Measurements from ENCODE around the gene TPST2.
"Not testable (repeated sequence)": the region's sequence is repeated elsewhere in the genome, so short reads cannot be mapped to it uniquely, and the experiment has no call there.

Gene TPST2

DNA sequence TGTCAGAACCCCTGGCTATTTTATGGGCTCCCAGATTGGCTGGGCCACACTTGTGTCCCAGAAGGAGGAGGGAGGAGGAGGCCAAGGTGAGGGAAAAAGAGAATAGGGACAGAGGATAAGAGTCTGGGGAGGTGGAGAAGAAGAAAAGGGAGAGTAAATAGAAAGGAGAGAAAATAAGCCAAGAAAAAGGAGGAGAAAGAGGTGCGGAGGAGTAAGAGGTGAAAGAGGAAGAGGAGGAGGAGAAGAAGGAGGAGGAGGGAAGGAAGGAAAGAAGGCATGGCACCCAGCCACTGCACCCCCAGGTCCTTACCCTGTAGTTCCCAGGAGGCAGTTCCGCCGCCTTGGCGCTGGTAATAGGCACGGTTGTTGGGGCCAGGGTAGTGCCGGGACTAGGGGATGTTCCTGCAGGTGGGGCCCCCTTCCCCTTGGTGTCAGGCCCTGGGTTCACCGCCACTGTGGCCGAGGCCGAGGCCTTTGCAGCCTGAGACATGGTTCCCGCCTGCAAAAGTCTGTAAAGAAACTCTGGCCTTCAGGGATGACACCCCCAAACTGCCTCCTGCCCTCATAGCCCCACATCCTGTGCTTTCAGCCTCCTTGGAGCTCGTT lies 26.0 kb upstream of the TPST2 start:
- Mint-ChIP-seq H3K27me3 (ENCODE audit: low read depth) (peaks cover 32% of the 10 kb centered on the region), H3K4me3 (no peak overlapping the region), H3K27ac (peak overlapping the region in 2 of 3 experiments; percentile 13 to 18), H3K9me3 (no peaks in the 10 kb centered on the region), H3K36me3 (ENCODE audit: low read depth) (no peaks in the 10 kb centered on the region), H3K4me1 (peaks cover 37% of the 10 kb centered on the region)
- TF ChIP-seq, protein P1, sequence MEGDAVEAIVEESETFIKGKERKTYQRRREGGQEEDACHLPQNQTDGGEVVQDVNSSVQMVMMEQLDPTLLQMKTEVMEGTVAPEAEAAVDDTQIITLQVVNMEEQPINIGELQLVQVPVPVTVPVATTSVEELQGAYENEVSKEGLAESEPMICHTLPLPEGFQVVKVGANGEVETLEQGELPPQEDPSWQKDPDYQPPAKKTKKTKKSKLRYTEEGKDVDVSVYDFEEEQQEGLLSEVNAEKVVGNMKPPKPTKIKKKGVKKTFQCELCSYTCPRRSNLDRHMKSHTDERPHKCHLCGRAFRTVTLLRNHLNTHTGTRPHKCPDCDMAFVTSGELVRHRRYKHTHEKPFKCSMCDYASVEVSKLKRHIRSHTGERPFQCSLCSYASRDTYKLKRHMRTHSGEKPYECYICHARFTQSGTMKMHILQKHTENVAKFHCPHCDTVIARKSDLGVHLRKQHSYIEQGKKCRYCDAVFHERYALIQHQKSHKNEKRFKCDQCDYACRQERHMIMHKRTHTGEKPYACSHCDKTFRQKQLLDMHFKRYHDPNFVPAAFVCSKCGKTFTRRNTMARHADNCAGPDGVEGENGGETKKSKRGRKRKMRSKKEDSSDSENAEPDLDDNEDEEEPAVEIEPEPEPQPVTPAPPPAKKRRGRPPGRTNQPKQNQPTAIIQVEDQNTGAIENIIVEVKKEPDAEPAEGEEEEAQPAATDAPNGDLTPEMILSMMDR (IDR thresholded peaks at IDR 0.05; ENCODE audit: unreplicated experiment in 3 of 3) = no peak

DNA sequence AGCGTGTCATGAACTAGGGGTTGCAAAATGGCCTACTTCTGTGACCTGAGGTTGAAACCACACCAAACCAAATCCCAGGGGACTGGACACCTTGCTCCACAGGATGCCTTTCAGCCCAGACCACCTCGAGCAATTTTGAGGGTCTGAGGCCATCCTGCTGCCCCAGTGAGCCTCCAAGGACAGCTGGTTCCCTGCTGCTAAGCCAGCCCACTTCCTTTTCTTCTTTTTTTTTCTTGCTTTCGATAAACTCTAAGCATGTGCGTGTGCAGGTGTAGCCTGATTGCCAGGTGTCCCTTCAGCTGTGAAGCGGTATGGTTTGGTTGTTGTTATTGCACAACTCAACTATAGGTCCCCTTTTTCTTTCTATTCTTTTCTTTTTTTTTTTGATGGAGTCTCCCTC lies 25.2 kb upstream of the TPST2 start:
- Mint-ChIP-seq H3K9me3 (no peaks in the 10 kb centered on the region), H3K4me1 (peaks cover 37% of the 10 kb centered on the region), H3K4me3 (no peak overlapping the region), H3K36me3 (ENCODE audit: low read depth) (no peaks in the 10 kb centered on the region), H3K27me3 (ENCODE audit: low read depth) (peaks cover 32% of the 10 kb centered on the region), H3K27ac (no peak overlapping the region)
- TF ChIP-seq, protein P1 (IDR thresholded peaks at IDR 0.05; ENCODE audit: unreplicated experiment in 3 of 3) = no peak

DNA sequence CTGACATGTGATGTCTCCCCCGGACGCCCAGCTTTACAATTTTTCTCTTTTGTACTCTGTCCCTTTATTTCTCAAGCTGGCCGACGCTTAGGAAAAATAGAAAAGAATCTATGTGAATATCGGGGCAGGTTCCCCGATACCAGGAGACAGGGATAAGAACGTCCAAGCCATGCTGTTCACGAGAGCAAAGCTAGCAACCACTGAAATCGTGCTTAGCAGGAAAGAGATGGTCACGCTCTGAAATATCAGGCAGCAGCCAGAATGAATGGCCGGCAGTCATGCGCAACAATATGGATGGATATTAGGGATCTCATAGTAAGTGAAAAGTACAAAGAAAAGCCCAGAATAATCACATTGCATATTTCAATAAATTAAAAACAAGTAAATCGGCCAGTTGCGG lies 24.4 kb upstream of the TPST2 start:
- Mint-ChIP-seq H3K27ac (peak overlapping the region in 1 of 3 experiments; percentile 21), H3K4me3 (no peak overlapping the region), H3K4me1 (peaks cover 32% of the 10 kb centered on the region), H3K36me3 (ENCODE audit: low read depth) (no peaks in the 10 kb centered on the region), H3K27me3 (ENCODE audit: low read depth) (peaks cover 32% of the 10 kb centered on the region), H3K9me3 (no peaks in the 10 kb centered on the region)
- TF ChIP-seq, protein P1 (IDR thresholded peaks at IDR 0.05; ENCODE audit: unreplicated experiment in 3 of 3) = no peak

DNA sequence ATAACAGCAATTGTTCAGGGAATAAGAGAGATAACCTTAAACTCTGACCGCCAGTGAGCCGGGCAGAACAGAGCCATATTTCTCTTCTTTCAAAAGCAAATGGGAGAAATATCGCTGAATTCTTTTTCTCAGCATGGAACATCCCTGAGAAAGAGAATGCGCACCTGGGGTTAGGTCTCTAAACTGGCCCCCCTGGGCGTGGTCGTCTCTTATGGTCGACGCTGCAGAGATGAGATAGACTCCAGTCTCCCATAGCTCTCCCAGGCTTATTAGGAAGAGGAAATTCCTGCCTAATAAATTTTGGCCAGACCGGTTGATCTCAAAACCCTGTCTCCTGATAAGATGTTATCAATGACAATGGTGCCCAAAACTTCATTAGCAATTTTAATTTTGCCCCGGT lies 23.8 kb upstream of the TPST2 start:
- H3K4me3 Mint-ChIP-seq = not testable (repeated sequence)

DNA sequence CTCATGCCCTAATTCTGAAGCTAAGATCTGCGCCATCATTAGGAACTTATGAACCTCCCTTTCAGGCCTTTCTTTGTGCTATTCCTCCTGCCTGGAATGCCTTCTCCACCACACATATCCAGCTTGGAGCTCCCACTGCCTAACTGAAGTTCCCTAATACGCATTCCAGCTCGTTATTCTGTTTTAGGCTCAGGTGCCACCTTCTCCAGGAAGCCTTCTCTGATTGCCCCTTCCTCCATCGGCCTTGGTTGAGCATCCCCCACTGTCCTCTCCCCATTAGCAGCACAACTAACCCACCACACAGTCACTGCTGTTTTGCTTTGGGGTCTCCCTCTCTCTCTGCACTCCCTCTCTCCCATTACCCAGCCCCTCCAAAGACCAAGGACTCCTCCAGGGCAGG lies 22.7 kb upstream of the TPST2 start:
- Mint-ChIP-seq H3K27ac (no peak overlapping the region), H3K4me1 (peaks cover 24% of the 10 kb centered on the region), H3K9me3 (no peaks in the 10 kb centered on the region), H3K36me3 (ENCODE audit: low read depth) (no peaks in the 10 kb centered on the region), H3K27me3 (ENCODE audit: low read depth) (peaks cover 36% of the 10 kb centered on the region), H3K4me3 (no peak overlapping the region)
- TF ChIP-seq, protein P1 (IDR thresholded peaks at IDR 0.05; ENCODE audit: unreplicated experiment in 3 of 3) = no peak

More for the DNA sequence above, 23.8 kb upstream of the TPST2 start:
- Mint-ChIP-seq H3K27me3 (ENCODE audit: low read depth) (peaks cover 32% of the 10 kb centered on the region), H3K4me1 (peaks cover 28% of the 10 kb centered on the region)
- not testable (repeated sequence) for H3K27ac Mint-ChIP-seq; H3K36me3 Mint-ChIP-seq (ENCODE audit: low read depth); H3K9me3 Mint-ChIP-seq

DNA sequence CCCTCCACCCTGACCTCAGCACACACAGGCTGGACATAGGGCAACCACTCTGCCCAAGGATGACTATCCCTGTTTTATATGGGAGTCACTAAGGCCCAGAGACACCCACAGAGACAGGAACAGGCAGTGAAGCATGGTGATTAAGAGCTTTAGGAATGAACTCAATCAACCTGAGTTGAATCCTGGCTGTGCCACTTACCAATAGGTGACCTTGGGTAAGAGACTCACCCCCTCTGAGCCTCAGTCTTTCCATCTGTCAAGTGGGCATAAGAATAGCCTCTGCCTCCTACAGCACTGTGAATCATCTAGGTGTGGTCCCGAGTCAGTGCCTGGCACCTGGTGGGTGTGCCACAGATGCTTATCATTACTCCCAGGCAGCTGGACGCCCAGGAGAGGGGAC lies 21.1 kb upstream of the TPST2 start:
- Mint-ChIP-seq H3K4me1 (peaks cover 9% of the 10 kb centered on the region), H3K36me3 (ENCODE audit: low read depth) (no peaks in the 10 kb centered on the region), H3K27me3 (ENCODE audit: low read depth) (peaks cover 30% of the 10 kb centered on the region), H3K4me3 (no peak overlapping the region), H3K9me3 (no peaks in the 10 kb centered on the region), H3K27ac (no peak overlapping the region)
- TF ChIP-seq, protein P1 (IDR thresholded peaks at IDR 0.05; ENCODE audit: unreplicated experiment in 3 of 3) = no peak

Measured in nephron (organoid).